Omental fat pad (tissue), 4 donors: ENCODE data around the gene FAM120A. TPM values are rescaled to one million over a fixed set of nuclear protein-coding genes. Genes with fewer than 3 reads are reported as not detected.
"Not testable (repeated sequence)": the region's sequence is repeated elsewhere in the genome, so short reads cannot be mapped to it uniquely, and the experiment has no call there.

Experiments used
- ATAC-seq: fragments of 150-250 bp; one replicate; pipeline ENCODE4 v1.9.1; 2016; ENCODE audit warnings: mild to moderate bottlenecking, moderate library complexity; ENCODE audit not compliant: low FRiP score
- DNase-seq: peaks from one replicate; pipeline ENCODE4 v3.0.0-alpha.2; 2019; ENCODE audit warnings: low spot score
- total RNA-seq, 4 donors: library from RNA; depleted of rRNA; stranded (reverse); fragments of >200 nt; gene quantifications; one replicate each; pipeline ENCODE4 v1.1.0, GENCODE V29; 2016
- TF ChIP-seq, protein P1 (sequence below), 3 donors: fragments of 450-650 bp; IDR thresholded peaks; one replicate each; pipeline ENCODE4 v1.5.1; 2016 to 2017; ENCODE audit warnings: antibody characterized with exemption in 3 of 3, mild to moderate bottlenecking in 3 of 3, moderate library complexity in 2 of 3

The FAM120A gene
- total RNA-seq, 4 donors from 2014 or later: 85.3 to 111 (median 102) TPM

DNA sequence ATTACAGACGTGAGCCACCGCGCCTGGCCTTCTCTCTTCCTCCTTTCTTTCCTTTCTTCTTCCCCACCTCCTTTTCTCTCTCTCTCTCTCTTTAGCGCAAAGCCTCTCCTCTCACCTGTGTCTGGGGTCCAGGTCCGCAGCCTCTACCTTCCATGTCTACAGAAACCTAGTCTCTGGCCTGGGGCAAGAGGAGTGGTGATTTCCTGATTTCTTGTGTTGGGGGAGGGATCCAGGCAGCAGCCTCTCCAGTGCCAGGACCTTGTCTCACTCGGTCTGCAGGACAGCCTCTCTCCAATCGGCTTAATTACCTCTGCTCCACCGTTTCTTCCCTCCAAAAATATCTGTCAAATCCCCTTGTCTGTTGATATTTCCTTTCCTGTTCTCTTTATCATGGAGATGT is 16.1 kb upstream of the FAM120A start:
- ATAC-seq: no peak
- TF ChIP-seq, protein P1, sequence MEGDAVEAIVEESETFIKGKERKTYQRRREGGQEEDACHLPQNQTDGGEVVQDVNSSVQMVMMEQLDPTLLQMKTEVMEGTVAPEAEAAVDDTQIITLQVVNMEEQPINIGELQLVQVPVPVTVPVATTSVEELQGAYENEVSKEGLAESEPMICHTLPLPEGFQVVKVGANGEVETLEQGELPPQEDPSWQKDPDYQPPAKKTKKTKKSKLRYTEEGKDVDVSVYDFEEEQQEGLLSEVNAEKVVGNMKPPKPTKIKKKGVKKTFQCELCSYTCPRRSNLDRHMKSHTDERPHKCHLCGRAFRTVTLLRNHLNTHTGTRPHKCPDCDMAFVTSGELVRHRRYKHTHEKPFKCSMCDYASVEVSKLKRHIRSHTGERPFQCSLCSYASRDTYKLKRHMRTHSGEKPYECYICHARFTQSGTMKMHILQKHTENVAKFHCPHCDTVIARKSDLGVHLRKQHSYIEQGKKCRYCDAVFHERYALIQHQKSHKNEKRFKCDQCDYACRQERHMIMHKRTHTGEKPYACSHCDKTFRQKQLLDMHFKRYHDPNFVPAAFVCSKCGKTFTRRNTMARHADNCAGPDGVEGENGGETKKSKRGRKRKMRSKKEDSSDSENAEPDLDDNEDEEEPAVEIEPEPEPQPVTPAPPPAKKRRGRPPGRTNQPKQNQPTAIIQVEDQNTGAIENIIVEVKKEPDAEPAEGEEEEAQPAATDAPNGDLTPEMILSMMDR (IDR thresholded peaks at IDR 0.05): no peak
- no peak for DNase-seq

DNA sequence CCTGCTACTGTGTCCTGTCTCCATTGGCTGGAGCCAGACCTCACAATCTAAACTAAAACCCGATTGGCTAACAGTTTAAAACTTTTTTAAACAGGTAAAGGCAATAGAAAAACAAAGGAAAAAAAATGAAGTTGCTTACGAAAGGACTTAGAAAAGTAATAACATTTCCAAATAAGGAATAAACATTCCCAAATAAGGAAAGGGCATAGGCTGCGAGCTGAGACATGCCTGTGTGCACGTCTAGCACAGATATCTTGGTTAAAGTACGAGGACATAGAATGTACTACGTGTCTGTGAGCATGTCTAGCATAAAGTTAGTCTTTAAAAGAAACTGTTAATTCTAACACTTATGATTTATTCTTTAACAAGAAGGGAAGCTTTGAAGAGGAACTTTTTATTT is 15.3 kb upstream of the FAM120A start:
- TF ChIP-seq, protein P1 (IDR thresholded peaks at IDR 0.05): no peak
- ATAC-seq (no peak), DNase-seq (no peak)

DNA sequence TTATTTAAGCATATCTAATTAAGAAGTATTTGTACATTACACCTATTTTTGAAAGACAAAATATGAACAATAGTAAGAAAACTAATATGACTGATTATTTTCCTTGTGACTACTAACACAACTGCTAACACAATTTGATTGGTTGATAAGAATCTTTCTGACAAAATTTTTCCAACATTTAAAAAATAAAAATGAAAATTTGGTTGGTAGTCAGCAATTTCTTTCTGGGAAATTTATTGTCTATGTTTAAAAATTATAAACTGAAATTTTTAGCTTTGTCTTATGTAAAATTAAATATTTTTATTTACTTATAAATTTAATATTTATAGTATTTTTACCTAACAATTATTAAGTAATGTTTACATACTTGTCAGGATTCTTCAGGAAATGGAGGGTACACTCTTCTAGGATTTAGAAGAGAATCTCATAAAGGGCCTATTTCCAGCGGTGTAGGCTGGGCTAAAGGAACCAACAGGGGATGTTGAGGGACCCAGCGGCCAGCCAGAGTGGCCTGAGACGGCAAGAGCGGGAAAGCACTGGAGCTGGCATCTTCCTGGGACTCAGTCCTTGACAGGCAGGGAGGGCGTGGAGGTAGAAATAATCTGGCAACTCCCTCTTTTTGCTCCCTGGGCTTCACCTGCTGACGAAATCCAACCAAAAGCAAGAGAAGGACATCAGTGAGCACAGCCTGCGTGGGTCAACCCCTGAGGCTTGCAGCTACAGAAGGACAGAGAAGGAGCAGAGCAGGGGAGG is 14.7 kb upstream of the FAM120A start:
- DNase-seq (no peak), ATAC-seq (no peak)
- TF ChIP-seq, protein P1 (IDR thresholded peaks at IDR 0.05): no peak

DNA sequence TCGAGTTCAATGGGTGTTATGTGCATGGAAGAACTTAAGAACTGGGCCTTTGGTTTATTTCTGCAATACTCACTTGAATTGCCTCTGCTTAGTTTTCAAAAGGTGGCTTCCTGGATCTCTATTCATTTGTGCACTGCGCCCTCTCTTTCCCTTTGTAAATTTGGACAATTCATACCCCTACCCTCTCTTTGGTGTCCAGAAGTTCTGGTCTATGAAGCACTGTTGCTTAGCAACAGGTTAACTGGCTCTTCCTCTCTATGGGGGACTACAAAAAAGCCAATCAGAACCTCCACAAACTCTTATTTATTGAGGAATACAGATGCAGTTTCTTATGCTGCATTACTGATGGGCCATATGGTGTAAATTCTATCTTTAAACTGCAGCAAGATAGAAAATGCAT is 13.5 kb upstream of the FAM120A start:
- DNase-seq: no peak
- TF ChIP-seq, protein P1 (IDR thresholded peaks at IDR 0.05): no peak
- ATAC-seq: no peak

DNA sequence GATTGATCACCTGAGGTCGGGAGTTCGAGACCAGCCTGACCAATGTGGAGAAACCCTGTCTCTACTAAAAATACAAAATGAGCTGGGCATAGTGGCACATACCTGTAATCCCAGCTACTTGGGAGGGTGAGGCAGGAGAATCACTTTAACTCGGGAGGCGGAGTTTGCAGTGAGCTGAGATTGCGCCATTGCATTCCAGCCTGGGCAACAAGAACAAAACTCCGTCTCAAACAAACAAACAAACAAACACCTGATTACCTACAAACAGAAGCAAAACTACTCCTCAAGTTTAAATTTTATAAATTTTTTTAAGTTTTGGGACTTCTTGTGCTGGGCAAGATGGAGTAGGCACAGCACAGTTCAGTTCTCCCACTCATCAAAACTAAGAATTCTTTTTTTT is 12.2 kb upstream of the FAM120A start:
- DNase-seq, ATAC-seq: not testable (repeated sequence)

DNA sequence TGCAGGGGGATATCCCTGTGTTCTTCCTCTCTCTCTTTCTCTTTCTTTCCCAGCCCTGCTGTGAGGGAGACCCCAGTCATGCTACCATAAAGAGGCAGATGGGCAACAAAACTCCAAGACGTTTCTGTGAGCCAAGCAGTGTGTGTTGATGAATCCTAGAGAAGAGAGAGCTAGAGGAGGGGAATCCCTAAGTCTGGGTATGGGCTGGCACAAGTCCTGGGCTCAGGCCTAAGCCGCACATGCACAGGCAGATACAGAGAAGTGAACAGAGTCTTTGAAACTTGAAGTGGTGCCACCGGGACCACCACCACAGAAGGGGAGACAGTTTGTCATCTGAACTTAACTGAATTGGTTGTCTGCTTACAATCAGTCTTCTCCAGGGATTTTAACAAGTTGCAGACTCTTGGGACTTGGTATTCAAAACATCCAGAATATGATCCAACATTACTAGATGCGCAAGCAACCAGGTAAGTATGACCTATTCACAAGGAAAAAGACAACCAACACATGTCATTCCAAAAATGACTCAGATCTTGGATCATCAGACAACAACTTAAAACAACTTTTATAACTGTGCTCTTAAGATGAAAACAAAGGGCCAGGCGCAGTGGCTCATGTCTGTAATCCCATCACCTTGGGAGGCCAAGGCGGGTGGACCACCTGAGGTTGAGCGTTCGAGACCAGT is 10.4 kb upstream of the FAM120A start:
- TF ChIP-seq, protein P1 (IDR thresholded peaks at IDR 0.05): no peak
- no peak for ATAC-seq
- DNase-seq: no peak

DNA sequence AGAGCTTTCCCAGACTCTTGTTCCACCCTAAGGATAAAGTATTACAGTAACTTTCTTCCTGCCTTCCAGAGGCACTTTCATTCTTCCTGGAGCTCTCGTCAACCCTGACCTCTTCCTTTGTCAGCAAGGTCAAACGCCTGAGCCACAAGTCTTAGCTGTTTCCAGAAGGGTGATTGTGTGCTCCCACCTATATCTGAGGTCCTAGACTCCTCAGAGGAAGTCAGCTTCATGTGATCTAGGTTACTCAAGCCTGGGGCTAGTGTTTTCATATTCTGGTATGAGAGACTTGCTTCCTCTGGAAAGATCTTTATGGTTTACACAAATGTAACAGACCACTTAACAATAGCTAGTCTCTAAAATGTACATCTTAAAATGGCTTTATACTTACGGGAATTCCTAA is 5.4 kb upstream of the FAM120A start:
- TF ChIP-seq, protein P1 (IDR thresholded peaks at IDR 0.05): no peak
- no peak for ATAC-seq
- DNase-seq: no peak
